Panc1 (cell line): Measurements from ENCODE around the gene TEDC2. TPM values are rescaled to one million over a fixed set of nuclear protein-coding genes. Genes with fewer than 3 reads are reported as not detected.

Source experiments
- ATAC-seq: fragments of 200-7000 bp; cut with Tn5 transposase; 2 replicates; pipeline ENCODE4 v1.9.1; 2020; ENCODE audit warnings: mild to moderate bottlenecking, moderate library complexity
- BruUV-seq: library from RNA; stranded (reverse); fragments of 400-500 nt; replicated peaks from 2 replicates; lab custom pipeline; 2021; lab: Mats Ljungman, UMichigan
- CTCF ChIA-PET: fragments of 300-600 bp; sonication (Branson Sonifier 250); formaldehyde crosslinking; loops from one replicate; lab custom pipeline; 2022; ENCODE audit warnings: antibody characterized with exemption; lab: Charles Lee
- POLR2A ChIA-PET: fragments of 300-600 bp; sonication (Branson Sonifier 250); formaldehyde crosslinking; loops from one replicate; lab custom pipeline; 2022; ENCODE audit warnings: antibody characterized with exemption; lab: Charles Lee
- DNase-seq: peaks from one replicate; pipeline ENCODE4 v3.0.0-alpha.2; 2010; ENCODE audit warnings: low read depth, low spot score
- H3K27ac ChIP-seq: 2 replicates; pipeline ENCODE4 v1.5.1; 2011; ENCODE audit warnings: mild to moderate bottlenecking, low read length, inconsistent platforms
- H3K27me3 ChIP-seq: fragments of 200-500 bp; sonication (Bioruptor generic); 2 replicates; pipeline ENCODE4 v1.6.0; 2014; ENCODE audit warnings: low read length, inconsistent platforms; ENCODE audit not compliant: control insufficient read depth, insufficient read depth
- H3K36me3 ChIP-seq: fragments of 200-500 bp; sonication (Bioruptor generic); 2 replicates; pipeline ENCODE4 v1.5.1; 2014; ENCODE audit warnings: inconsistent platforms, mild to moderate bottlenecking, low read length, moderate library complexity; ENCODE audit not compliant: control insufficient read depth, insufficient read depth
- H3K4me1 ChIP-seq: 2 replicates; pipeline ENCODE4 v1.5.1; 2011; ENCODE audit warnings: inconsistent platforms, mild to moderate bottlenecking, low read length, moderate library complexity; ENCODE audit not compliant: control insufficient read depth, insufficient read depth
- H3K4me3 ChIP-seq, 2 experiments: 2 replicates each; pipeline ENCODE4 v1.5.1; 2011 to 2012; ENCODE audit warnings: low read depth in 2 of 2, low read length in 2 of 2, mild to moderate bottlenecking in 2 of 2, inconsistent platforms in 1 of 2, moderate library complexity in 1 of 2
- H3K9me3 ChIP-seq: fragments of 200-500 bp; sonication (Bioruptor generic); 2 replicates; pipeline ENCODE4 v1.5.1; 2014; ENCODE audit warnings: low read depth, mild to moderate bottlenecking, inconsistent platforms, low read length, moderate library complexity; ENCODE audit not compliant: control insufficient read depth, insufficient read depth
- POLR2AphosphoS5 ChIP-seq: IDR thresholded peaks from 2 replicates; pipeline ENCODE4 v1.6.1; 2012; ENCODE audit warnings: mild to moderate bottlenecking, low read depth, low read length, moderate library complexity
- REST ChIP-seq, 2 experiments: IDR thresholded peaks; 2 replicates each; pipeline ENCODE4 v1.6.1; 2011 to 2012; ENCODE audit warnings: low read depth in 2 of 2, control low read depth in 1 of 2, low read length in 1 of 2, mild to moderate bottlenecking in 1 of 2, moderate library complexity in 1 of 2; ENCODE audit not compliant: insufficient read depth in 1 of 2
- SIN3A ChIP-seq: IDR thresholded peaks from 2 replicates; pipeline ENCODE4 v1.6.1; 2012; ENCODE audit warnings: low read depth, mild to moderate bottlenecking, low read length, moderate library complexity, borderline replicate concordance; ENCODE audit not compliant: insufficient read depth
- TCF7L2 ChIP-seq: IDR thresholded peaks from 2 replicates; pipeline ENCODE4 v1.6.1; 2011; ENCODE audit warnings: mild to moderate bottlenecking, low read depth, low read length, inconsistent platforms
- in situ Hi-C: cut with HindIII; loops from 2 replicates; pipeline ENCODE4 v1.10.0; 2016; ENCODE audit warnings: low sequenced_read_pairs, low pct_unique_long_range_greater_than_20kb
- intact Hi-C: fragments of 100-400 bp; cut with micrococcal nuclease; formaldehyde crosslinking; loops from one replicate; pipeline ENCODE4 v1.10.0; 2022; ENCODE audit not compliant: unreplicated experiment
- total RNA-seq: library from RNA; stranded (reverse); gene quantifications from one replicate; pipeline ENCODE4 v1.2.1, GENCODE V29; 2021; ENCODE audit not compliant: unreplicated experiment
- TF ChIP-seq, protein P1 (sequence below): fragments of 450-650 bp; IDR thresholded peaks from 2 replicates; pipeline ENCODE4 v1.5.1; 2017; ENCODE audit warnings: mild to moderate bottlenecking

The TEDC2 gene
- total RNA-seq, 1 experiment from 2014 or later: 25.0 TPM

DNA sequence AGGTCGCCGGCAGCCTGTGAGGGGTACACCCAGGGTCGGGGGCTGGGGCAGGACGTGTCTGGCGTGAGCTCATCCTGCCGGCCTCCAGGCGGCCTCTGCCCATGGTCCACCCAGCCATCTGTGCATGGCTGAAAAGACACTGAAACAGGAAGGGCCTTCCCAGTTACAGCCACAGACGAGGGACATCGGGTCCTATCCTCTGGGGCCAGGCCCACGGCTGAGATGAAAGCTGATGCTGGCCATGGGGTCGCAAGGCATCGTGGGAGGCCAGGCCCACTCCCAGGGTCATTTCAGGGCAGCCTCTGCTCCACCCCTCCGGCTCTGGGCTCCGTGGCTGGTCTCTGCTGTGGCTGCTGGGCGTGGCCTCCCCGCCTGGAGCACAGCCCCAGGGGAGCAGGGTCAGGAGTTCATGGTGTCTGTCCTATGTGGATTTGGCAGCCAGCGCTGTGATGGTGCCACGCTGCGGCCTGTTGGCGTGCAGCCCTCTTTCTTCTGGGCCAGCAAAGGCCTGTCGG, 37.3 kb downstream of the TEDC2 start:
- no TSS peak for BruUV-seq
- H3K4me3 ChIP-seq: no peak overlapping the region
- ChIA-PET POLR2A (no interaction called here), CTCF (no interaction called here)
- peaks cover 14% of the 10 kb centered on the region for H3K4me1 ChIP-seq
- no peak overlapping the region for H3K27ac ChIP-seq
- TF ChIP-seq, protein P1, sequence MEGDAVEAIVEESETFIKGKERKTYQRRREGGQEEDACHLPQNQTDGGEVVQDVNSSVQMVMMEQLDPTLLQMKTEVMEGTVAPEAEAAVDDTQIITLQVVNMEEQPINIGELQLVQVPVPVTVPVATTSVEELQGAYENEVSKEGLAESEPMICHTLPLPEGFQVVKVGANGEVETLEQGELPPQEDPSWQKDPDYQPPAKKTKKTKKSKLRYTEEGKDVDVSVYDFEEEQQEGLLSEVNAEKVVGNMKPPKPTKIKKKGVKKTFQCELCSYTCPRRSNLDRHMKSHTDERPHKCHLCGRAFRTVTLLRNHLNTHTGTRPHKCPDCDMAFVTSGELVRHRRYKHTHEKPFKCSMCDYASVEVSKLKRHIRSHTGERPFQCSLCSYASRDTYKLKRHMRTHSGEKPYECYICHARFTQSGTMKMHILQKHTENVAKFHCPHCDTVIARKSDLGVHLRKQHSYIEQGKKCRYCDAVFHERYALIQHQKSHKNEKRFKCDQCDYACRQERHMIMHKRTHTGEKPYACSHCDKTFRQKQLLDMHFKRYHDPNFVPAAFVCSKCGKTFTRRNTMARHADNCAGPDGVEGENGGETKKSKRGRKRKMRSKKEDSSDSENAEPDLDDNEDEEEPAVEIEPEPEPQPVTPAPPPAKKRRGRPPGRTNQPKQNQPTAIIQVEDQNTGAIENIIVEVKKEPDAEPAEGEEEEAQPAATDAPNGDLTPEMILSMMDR: no peak
- TF ChIP-seq POLR2AphosphoS5 (no peak), REST (IDR thresholded peaks at IDR 0.05; ENCODE audit: insufficient read depth in 1 of 2, low read depth in 2 of 2, low read length in 1 of 2) (no peak), SIN3A (no peak), TCF7L2 (no peak)
- in situ Hi-C loops: no loop called here
- no peaks in the 10 kb centered on the region for H3K36me3 ChIP-seq
- ATAC-seq (no peak), DNase-seq (no peak)
- intact Hi-C loops: no loop called here
- no peaks in the 10 kb centered on the region for H3K9me3 ChIP-seq
- no peaks in the 10 kb centered on the region for H3K27me3 ChIP-seq

DNA sequence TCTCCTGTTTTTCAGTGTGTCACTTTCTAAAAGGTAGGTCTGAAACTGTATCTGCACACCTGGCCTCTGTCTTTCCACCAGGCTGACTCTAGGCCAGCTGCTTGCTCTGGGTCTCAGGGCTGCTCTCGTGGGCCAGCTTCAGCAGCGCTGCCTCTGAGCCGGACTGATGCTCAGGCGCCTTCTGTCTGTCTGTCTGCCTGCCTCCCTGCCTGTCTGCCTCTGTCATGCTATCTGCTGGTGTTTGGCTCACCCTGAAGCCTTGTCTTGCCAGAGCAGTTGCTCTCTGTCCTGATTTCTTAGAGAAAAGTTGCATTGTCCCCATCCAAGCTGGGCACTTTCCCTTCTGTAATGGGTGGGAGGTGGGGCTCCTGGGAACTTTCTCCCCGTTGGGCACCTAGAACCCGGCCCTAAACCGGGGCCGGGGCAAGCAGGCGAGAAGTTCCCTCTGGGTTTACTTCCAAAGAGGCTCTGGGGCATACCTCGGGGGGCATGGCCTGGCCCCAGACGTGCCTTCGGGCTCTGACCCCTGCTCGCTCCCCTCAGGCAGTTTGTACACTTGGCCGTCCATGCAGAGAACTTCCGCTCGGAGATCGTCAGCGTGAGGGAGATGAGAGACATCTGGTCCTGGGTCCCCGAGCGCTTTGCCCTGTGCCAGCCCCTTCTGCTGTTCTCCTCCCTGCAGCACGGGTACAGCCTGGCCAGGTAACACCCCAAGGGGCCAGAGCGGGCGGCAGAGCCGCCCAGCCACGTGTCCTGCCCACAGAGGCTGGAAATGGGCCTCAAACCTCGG, 38.0 kb downstream of the TEDC2 start:
- ATAC-seq: no peak

More for the DNA sequence above, 38.0 kb downstream of the TEDC2 start:
- Histone ChIP-seq H3K36me3 (no peaks in the 10 kb centered on the region), H3K4me3 (no peak overlapping the region), H3K27me3 (no peaks in the 10 kb centered on the region), H3K27ac (no peak overlapping the region), H3K4me1 (peaks cover 21% of the 10 kb centered on the region), H3K9me3 (no peaks in the 10 kb centered on the region)
- intact Hi-C loops (no loop called here), in situ Hi-C loops (no loop called here)
- CTCF ChIA-PET: no interaction called here
- no TSS peak for BruUV-seq
- TF ChIP-seq TCF7L2 (no peak), POLR2AphosphoS5 (no peak), REST (IDR thresholded peaks at IDR 0.05; ENCODE audit: insufficient read depth in 1 of 2, low read depth in 2 of 2, low read length in 1 of 2) (no peak)
- TF ChIP-seq, protein P1: no peak
- no peak for DNase-seq
- POLR2A ChIA-PET: no interaction called here
